GM10266 (cell line): ENCODE data around the gene PLEKHG7.

Experiments
- DNase-seq: peaks from one replicate; pipeline ENCODE4 v3.0.0; 2012; ENCODE audit errors: extremely low spot score
- TF ChIP-seq, protein P1 (sequence below): IDR thresholded peaks from 2 replicates; pipeline ENCODE4 v1.5.1; 2012; ENCODE audit warnings: mild to moderate bottlenecking, low read depth; ENCODE audit not compliant: control insufficient read depth, insufficient read depth; ENCODE audit errors: missing control alignments

PLEKHG7 gene

DNA sequence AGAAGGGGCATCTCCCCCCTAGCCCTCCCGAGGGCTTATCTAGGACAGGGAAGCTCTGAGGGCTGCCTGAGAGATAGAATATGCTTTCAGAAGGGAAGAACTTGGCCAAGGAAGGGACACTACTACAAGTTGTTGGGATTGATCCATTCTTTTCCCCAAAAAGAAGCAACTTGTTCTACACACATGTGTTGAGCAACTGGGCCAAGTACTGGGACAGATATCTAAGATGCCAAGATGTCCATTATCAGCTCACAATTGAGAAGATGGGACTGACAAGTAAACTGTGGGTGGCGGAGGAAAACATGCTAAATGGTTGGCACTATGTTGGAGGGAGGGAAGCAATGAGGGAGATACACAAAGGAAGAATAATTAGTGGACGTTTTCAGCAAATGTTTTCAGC is 30.9 kb downstream of the PLEKHG7 start:
- TF ChIP-seq, protein P1, sequence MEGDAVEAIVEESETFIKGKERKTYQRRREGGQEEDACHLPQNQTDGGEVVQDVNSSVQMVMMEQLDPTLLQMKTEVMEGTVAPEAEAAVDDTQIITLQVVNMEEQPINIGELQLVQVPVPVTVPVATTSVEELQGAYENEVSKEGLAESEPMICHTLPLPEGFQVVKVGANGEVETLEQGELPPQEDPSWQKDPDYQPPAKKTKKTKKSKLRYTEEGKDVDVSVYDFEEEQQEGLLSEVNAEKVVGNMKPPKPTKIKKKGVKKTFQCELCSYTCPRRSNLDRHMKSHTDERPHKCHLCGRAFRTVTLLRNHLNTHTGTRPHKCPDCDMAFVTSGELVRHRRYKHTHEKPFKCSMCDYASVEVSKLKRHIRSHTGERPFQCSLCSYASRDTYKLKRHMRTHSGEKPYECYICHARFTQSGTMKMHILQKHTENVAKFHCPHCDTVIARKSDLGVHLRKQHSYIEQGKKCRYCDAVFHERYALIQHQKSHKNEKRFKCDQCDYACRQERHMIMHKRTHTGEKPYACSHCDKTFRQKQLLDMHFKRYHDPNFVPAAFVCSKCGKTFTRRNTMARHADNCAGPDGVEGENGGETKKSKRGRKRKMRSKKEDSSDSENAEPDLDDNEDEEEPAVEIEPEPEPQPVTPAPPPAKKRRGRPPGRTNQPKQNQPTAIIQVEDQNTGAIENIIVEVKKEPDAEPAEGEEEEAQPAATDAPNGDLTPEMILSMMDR, result no peak
- no peak for DNase-seq

DNA sequence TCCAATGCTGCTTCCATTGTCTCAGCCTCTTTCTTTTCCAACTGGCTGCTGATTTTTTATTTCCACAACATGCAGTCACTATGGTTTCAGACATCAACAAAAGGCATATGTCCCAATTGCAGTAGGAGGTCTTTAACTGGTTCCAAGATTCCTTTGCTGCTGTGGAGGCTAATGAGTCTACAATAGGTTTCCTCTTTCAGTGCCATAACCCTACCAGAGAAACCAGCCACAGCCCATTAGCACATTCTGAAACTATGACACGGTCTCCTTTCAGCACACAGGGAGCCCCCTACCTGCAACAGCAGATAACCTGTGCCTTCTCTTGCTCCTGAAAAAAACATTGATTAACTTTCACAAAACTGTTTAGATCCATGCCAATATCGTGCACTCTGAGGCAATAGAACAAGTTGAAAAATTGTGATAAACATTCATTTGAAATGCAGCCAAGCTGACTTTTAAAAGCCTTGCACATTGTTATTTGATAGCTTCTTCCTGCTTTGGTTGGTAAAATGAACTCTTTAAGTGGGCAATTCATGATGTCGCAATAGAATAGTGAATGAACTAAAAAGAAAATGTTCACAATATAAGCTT is 32.4 kb downstream of the PLEKHG7 start:
- DNase-seq, result no peak
- TF ChIP-seq, protein P1, result no peak

GRCh38 chr12:92736605-92737004 is 33.8 kb downstream of the PLEKHG7 start:
- TF ChIP-seq, protein P1, result no peak
- DNase-seq, result no peak

DNA sequence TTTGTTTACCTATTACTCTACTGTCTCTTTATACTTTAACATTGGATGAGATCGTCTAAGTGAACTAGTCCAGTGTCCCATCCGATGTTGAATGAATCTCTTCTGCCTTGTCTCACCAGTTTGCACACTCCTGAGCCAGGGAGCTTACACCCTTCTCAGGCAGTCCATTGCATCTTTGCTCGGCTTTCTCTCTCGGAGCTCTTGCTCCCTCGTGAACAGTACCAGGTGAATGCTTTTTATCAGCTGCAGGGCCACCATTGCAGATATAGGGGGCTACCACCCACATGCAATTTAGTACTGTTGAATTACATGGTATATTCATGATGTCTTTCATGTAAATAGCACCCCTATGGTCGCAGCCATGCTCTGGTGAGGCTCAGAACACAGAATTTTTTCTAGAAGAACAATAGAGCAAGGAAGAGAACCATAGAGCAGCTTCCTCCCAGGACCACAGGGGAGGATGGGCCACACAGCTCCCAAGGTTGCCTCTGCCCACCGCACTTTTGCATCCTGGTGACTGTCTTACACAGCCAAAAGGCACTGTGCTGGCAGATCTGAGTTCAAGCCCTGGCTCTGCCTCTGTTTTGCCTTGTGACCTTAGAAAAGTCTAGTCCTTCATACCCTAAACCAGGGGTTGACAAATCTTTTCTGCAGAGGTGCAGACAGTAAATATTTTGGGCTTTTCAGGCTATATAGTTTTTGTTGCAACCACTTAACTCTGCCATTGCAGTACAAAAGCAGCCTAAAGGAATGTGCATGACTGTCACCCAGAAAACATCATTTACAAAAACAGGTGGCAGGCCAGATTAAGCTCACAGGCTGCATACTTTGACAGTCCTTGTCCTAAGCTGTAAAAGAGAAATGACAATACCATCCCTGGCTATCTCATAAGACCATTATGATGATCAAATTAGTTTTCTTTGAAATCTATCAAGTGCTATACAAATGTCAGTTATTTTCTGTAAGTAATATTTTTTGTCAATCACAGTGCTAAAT is 35.4 kb downstream of the PLEKHG7 start:
- TF ChIP-seq, protein P1, result no peak
- no peak for DNase-seq

DNA sequence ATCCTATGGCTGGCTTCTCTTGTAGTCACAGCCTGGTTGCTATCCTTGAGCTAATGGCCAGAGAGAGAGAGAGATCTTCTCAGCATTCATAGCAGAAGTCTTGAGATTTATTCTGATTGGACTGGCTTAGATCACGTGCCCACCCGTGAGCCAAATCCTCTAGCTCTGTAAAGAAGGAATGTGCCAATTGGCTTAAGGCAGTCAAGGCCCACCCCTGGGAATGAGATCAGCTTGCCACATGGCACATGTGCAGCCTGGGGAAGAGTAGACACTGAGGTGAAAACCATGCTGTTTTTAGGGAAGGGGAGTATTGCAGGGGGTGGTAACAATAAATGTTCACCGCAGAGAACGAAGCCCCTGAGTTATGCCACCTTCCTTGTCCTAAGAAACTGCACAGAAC is 36.3 kb downstream of the PLEKHG7 start:
- DNase-seq, result no peak
- TF ChIP-seq, protein P1, result no peak

- DNase-seq, result no peak
- TF ChIP-seq, protein P1, result no peak
Observed at GRCh38 chr12:92740411-92740810, 37.6 kb downstream of the PLEKHG7 start.

DNA sequence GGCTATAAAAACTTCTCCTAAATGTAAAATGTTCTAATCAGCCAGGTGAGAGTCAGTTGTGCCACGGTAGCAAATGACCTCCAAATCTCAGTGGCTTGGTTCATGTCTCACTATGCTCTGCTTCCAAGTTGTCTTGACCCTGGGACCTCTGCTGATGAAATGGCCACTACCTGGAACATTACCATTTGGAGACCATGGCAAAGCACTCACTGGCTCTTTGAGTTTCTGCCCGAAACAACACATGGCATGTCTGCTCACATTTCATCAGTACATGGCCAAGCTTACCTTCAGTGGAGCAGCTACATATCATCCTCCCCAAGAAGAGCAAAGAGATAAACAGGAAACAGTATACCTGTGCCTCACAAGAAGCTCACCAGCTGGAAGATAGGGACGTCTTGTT is 40.2 kb downstream of the PLEKHG7 start:
- DNase-seq, result no peak
- TF ChIP-seq, protein P1, result no peak
